K562 (cell line): ENCODE measurements around the gene TRMT1. TPM values are rescaled to one million over a fixed set of nuclear protein-coding genes. Genes with fewer than 3 reads are reported as not detected.

Experiments used
- CBFA2T2 ChIP-seq: fragments of 450-650 bp; conservative IDR thresholded peaks from 2 replicates; pipeline ENCODE4 v1.6.1; 2017; ENCODE audit warnings: mild to moderate bottlenecking
- HDAC3 ChIP-seq: fragments of 450-650 bp; IDR thresholded peaks from 2 replicates; pipeline ENCODE4 v1.6.1; 2018; ENCODE audit warnings: borderline replicate concordance, mild to moderate bottlenecking, moderate library complexity; ENCODE audit not compliant: partially characterized antibody
- KLF6 ChIP-seq: fragments of 250-450 bp; sonication (Bioruptor Pico); IDR thresholded peaks from 2 replicates; pipeline ENCODE4 v1.4.0; 2020; ENCODE audit warnings: mild to moderate bottlenecking, moderate library complexity, borderline replicate concordance
- L3MBTL2 ChIP-seq: fragments of 450-650 bp; IDR thresholded peaks from 2 replicates; pipeline ENCODE4 v1.6.1; 2016; ENCODE audit warnings: mild to moderate bottlenecking, moderate library complexity
- MIER1 ChIP-seq: fragments of 450-650 bp; IDR thresholded peaks from 2 replicates; pipeline ENCODE4 v1.6.1; 2016; ENCODE audit warnings: antibody characterized with exemption, mild to moderate bottlenecking, low read depth
- POLR2AphosphoS5 ChIP-seq: IDR thresholded peaks from 2 replicates; pipeline ENCODE4 v1.6.1; 2011; ENCODE audit warnings: mild to moderate bottlenecking, low read depth, low read length, moderate library complexity; ENCODE audit not compliant: control insufficient read depth, insufficient read depth
- RB1 ChIP-seq: fragments of 450-650 bp; IDR thresholded peaks from 2 replicates; pipeline ENCODE4 v1.6.1; 2017; ENCODE audit warnings: low read depth, mild to moderate bottlenecking
- RREB1 ChIP-seq: fragments of 250-450 bp; sonication (Bioruptor Pico); IDR thresholded peaks from 2 replicates; pipeline ENCODE4 v1.4.0; 2020
- SMAD3 ChIP-seq: fragments of 450-650 bp; formaldehyde crosslinking; conservative IDR thresholded peaks from 2 replicates; pipeline ENCODE4 v1.4.0; 2020; ENCODE audit warnings: mild to moderate bottlenecking
- TSHZ1 ChIP-seq: fragments of 250-450 bp; sonication (Bioruptor Pico); IDR thresholded peaks from 2 replicates; pipeline ENCODE4 v1.4.0; 2020; ENCODE audit warnings: mild to moderate bottlenecking, moderate library complexity
- USF1 ChIP-seq: sonication (generic); formaldehyde crosslinking; IDR thresholded peaks from 2 replicates; pipeline ENCODE4 v1.9.0; 2022; ENCODE audit warnings: mild to moderate bottlenecking, missing genetic modification reagents
- XRCC3 ChIP-seq: fragments of 450-650 bp; IDR thresholded peaks from 2 replicates; pipeline ENCODE4 v1.6.1; 2017; ENCODE audit warnings: mild to moderate bottlenecking, moderate library complexity
- ZC3H11A ChIP-seq: IDR thresholded peaks from 2 replicates; pipeline ENCODE4 v1.6.1; 2012; ENCODE audit warnings: low read depth, low read length, improper control_type of control experiment
- ZNF197 ChIP-seq: fragments of 200-800 bp; sonication (Bioruptor generic); IDR thresholded peaks from 2 replicates; pipeline ENCODE4 v1.6.1; 2016; ENCODE audit warnings: low read depth, missing genetic modification characterization, missing compliant biosample characterization
- ZNF280B ChIP-seq: fragments of 250-450 bp; sonication (Bioruptor Pico); IDR thresholded peaks from 2 replicates; pipeline ENCODE4 v1.5.1; 2021; ENCODE audit warnings: mild to moderate bottlenecking
- ZNF444 ChIP-seq: fragments of 250-450 bp; sonication (Bioruptor Pico); IDR thresholded peaks from 2 replicates; pipeline ENCODE4 v1.4.0; 2020; ENCODE audit warnings: mild to moderate bottlenecking, moderate library complexity
- ZNF561 ChIP-seq: fragments of 450-650 bp; formaldehyde crosslinking; conservative IDR thresholded peaks from 2 replicates; pipeline ENCODE4 v1.4.0; 2020; ENCODE audit warnings: mild to moderate bottlenecking, moderate library complexity
- polyA plus RNA-seq, 8 experiments: library from polyadenylated mRNA; depleted of rRNA in 4 of 8; stranded (reverse) in 5 of 8; unstranded in 3 of 8; fragments of >200 nt; fragmentation: Nextera tagmentation in 2 of 8; fragmentation: Illumina TruSeq in 1 of 8; extraction: Ambion mirVana in 2 of 8; extraction: Trizol in 1 of 8; gene quantifications; 2 replicates each; pipeline versions ENCODE4 v1.2.1 to v1.2.3, GENCODE V29; 2011 to 2014; ENCODE audit warnings: inconsistent platforms in 1 of 8, missing spikeins in 1 of 8
- total RNA-seq, 7 experiments: library from RNA; depleted of rRNA in 6 of 7; stranded (reverse); fragments of >200 nt in 6 of 7; fragmentation: Illumina TruSeq in 2 of 7; extraction: Trizol in 2 of 7; gene quantifications; 2 replicates each; pipeline versions ENCODE4 v1.2.1 to v1.2.3, GENCODE V29; 2011 to 2021; ENCODE audit warnings: low replicate concordance in 1 of 7

TRMT1 gene
- total and polyA plus RNA-seq, 9 of the 15 experiments (the other 6 are each of a cell fraction or from before 2014, with no cell fraction given): 5.8 to 158 (median 54.3) TPM

- TF ChIP-seq RREB1 (CRISPR knock-in tag) (peak; percentile 85; the same call in 1 of the 2 replicates), XRCC3 (no peak), RB1 (peak; percentile 85), POLR2AphosphoS5 (peak; percentile 48), USF1 (CRISPR knock-in tag) (peak; percentile 66), MIER1 (no peak), ZNF197 (CRISPR knock-in tag) (0 out of 2 replicates have a peak, but pooled peaks have one; percentile 57), L3MBTL2 (peak; percentile 78), KLF6 (CRISPR knock-in tag) (no peak), ZNF444 (CRISPR knock-in tag) (no peak), HDAC3 (no peak), ZNF561 (CRISPR knock-in tag) (no peak), SMAD3 (CRISPR knock-in tag) (peak; percentile 51; the same call in 1 of the 2 replicates), ZC3H11A (no peak), TSHZ1 (CRISPR knock-in tag) (0 out of 2 replicates have a peak, but pooled peaks have one; percentile 29), CBFA2T2 (peak; percentile 19; the same call in 1 of the 2 replicates), ZNF280B (CRISPR knock-in tag) (no peak)
Measured at GRCh38 chr19:13104360-13104847, 12.1 kb downstream of the TRMT1 start (continued).
